ENCODE measurements around the gene GPANK1. TPM values are rescaled to one million over a fixed set of nuclear protein-coding genes. Genes with fewer than 3 reads are reported as not detected.

The GPANK1 gene
- total RNA-seq, 3 donors from 2014 or later (not counting 1 experiment from before 2014, with no cell fraction given), result 16.0 to 20.3 (median 18.2) TPM

GRCh38 chr6:31662124-31662723 is 2.6 kb downstream of the GPANK1 start:
- H3K36me3 Mint-ChIP-seq, result no peaks in the 10 kb centered on the region
- WGBS (ENCODE audit: insufficient coverage), result 96% methylated on average over 12 of the region's 12 CpGs
- intact Hi-C loops (cut with micrococcal nuclease), result loop anchor here (5.0 to 10.0 kb wide), 2 partner anchors 105 to 513 kb away; partner anchors contain the start of genes AGPAT1 and RNF5
- no peaks in the 10 kb centered on the region for H3K9me3 Mint-ChIP-seq
- H3K9me3 ChIP-seq (ENCODE audit: control insufficient read depth, insufficient read depth, low read length), result no peaks in the 10 kb centered on the region
- peaks cover 76% of the 10 kb centered on the region for H3K4me1 ChIP-seq (ENCODE audit: control insufficient read depth, insufficient read depth, low read length)
- peak overlapping the region; percentile 53 for H3K4me3 Mint-ChIP-seq
- H3K27me3 ChIP-seq (ENCODE audit: control insufficient read depth, insufficient read depth, low read length), result no peaks in the 10 kb centered on the region
- DNase-seq (no peak), ATAC-seq (no peak)
- H3K27me3 Mint-ChIP-seq (ENCODE audit: low read depth in 2 of 2), result no peaks in the 10 kb centered on the region
- peaks cover 23% of the 10 kb centered on the region for H3K36me3 ChIP-seq (ENCODE audit: control insufficient read depth, insufficient read depth, low read length)
- H3K4me1 Mint-ChIP-seq, result peaks cover 62 to 78% of the 10 kb centered on the region in 2 donors
- TF ChIP-seq CTCF (IDR thresholded peaks at IDR 0.05), result no peak
- H3K27ac Mint-ChIP-seq, result peak overlapping the region in 1 of 2 donors; percentile 89
- H3K4me3 ChIP-seq (ENCODE audit: low read length), result no peak overlapping the region
- H3K27ac ChIP-seq (ENCODE audit: low read length), result no peak overlapping the region

GRCh38 chr6:31661262-31662123 is 3.3 kb downstream of the GPANK1 start:
- Mint-ChIP-seq H3K4me3 (peak overlapping the region; percentile 90), H3K9me3 (no peaks in the 10 kb centered on the region), H3K4me1 (peaks cover 58 to 75% of the 10 kb centered on the region in 2 donors), H3K27ac (peak overlapping the region; percentile 83 to 89), H3K36me3 (no peaks in the 10 kb centered on the region), H3K27me3 (ENCODE audit: low read depth in 2 of 2) (no peaks in the 10 kb centered on the region)
- no peak for DNase-seq
- peak overlapping the region; percentile 88 for H3K4me3 ChIP-seq (ENCODE audit: low read length)
- 96% methylated on average over 12 of the region's 12 CpGs for WGBS (ENCODE audit: insufficient coverage)
- peaks cover 72% of the 10 kb centered on the region for H3K4me1 ChIP-seq (ENCODE audit: control insufficient read depth, insufficient read depth, low read length)
- intact Hi-C loops (cut with micrococcal nuclease), result loop anchor here (5.0 to 10.0 kb wide), 2 partner anchors 104 to 513 kb away; partner anchors contain the start of genes AGPAT1 and RNF5
- H3K27ac ChIP-seq (ENCODE audit: low read length), result peak overlapping the region; percentile 69
- H3K36me3 ChIP-seq (ENCODE audit: control insufficient read depth, insufficient read depth, low read length), result peaks cover 21% of the 10 kb centered on the region
- H3K9me3 ChIP-seq (ENCODE audit: control insufficient read depth, insufficient read depth, low read length), result no peaks in the 10 kb centered on the region
- TF ChIP-seq CTCF (IDR thresholded peaks at IDR 0.05), result no peak
- no peak for ATAC-seq
- no peaks in the 10 kb centered on the region for H3K27me3 ChIP-seq (ENCODE audit: control insufficient read depth, insufficient read depth, low read length)

DNA sequence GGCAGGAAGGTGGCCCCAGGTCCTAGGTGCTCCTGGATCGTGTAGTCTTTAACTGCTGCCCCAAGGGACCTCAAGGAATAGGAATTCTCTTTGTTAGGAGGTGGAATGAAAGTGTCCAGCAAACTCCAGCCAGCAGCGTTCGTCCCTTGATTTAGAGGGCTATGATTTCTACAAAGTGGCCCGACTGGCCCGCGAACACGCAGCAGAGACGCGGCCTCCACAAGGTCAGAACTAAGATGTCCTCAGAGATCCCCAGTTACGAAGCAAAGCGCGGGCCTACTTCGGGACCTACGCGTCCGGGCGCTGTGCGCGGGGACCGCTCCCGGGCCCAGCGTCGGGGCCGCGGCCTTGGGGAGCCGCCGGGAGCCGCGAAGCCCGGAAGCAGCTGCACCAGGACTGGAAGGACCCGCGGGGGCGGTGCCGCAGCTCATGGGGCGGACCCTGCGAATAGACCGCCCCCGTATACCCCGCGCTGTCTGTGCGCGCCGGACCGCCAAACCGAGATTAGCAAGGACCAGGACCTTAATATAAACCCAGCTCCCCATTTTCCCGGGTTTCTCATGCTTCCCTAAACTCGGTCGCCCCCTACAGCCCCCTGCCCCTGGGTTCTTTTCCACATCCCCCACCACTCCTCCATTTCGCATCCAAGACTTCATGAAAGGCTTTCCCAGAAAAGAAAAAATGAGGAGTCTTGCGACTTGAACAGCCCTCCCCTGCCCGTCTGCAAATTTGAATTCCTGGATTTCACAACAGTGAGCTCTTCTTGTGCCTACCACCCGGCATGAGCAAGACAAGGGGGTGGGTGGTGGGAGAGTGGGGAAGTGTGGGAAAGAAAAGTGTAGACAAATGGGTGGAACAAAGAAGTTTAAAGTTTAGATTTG is 4.2 kb downstream of the GPANK1 start, which contains the start of gene C6orf47:
Gene C6orf47, minus strand, starts transcription at position 398 of the 881 bp plus-strand sequence. CDS start 831 bp downstream, outside the sequence.
- no peak for TF ChIP-seq CTCF (IDR thresholded peaks at IDR 0.05)
- Histone ChIP-seq H3K36me3 (ENCODE audit: control insufficient read depth, insufficient read depth, low read length) (peaks cover 21% of the 10 kb centered on the region), H3K27me3 (ENCODE audit: control insufficient read depth, insufficient read depth, low read length) (no peaks in the 10 kb centered on the region), H3K4me1 (ENCODE audit: control insufficient read depth, insufficient read depth, low read length) (peaks cover 69% of the 10 kb centered on the region), H3K27ac (ENCODE audit: low read length) (peak within 1 kb of the TSS; percentile 79), H3K9me3 (ENCODE audit: control insufficient read depth, insufficient read depth, low read length) (no peaks in the 10 kb centered on the region), H3K4me3 (ENCODE audit: low read length) (peak within 1 kb of the TSS; percentile 88)
- WGBS (ENCODE audit: insufficient coverage), result under 1% methylated on average over 52 of the region's 52 CpGs
- intact Hi-C loops (cut with micrococcal nuclease), result loop anchor here (1.0 to 10.0 kb wide), 3 partner anchors 8 to 514 kb away; partner anchors contain the start of genes AGPAT1, BAG6 and RNF5
- Mint-ChIP-seq H3K27me3 (ENCODE audit: low read depth in 2 of 2) (no peaks in the 10 kb centered on the region), H3K27ac (peak within 1 kb of the TSS; percentile 83 to 89), H3K4me1 (peaks cover 50 to 73% of the 10 kb centered on the region in 2 donors), H3K4me3 (peak within 1 kb of the TSS; percentile 90), H3K36me3 (no peaks in the 10 kb centered on the region), H3K9me3 (no peaks in the 10 kb centered on the region)
- peak; percentile 75 to 86 for DNase-seq
- peak; percentile 69 to 80 (median 73) for ATAC-seq
